CD4-positive, alpha-beta memory T cell (primary cell): ENCODE measurements around the gene MX2. TPM values are rescaled to one million over a fixed set of nuclear protein-coding genes. Genes with fewer than 3 reads are reported as not detected.

Experiments
- CTCF ChIA-PET: fragments of 350-600 bp; sonication (Branson Sonifier 250); formaldehyde crosslinking; loops from one replicate; lab custom pipeline; 2021; ENCODE audit warnings: inconsistent platforms; ENCODE audit not compliant: partially characterized antibody; lab: Charles Lee
- POLR2A ChIA-PET: fragments of 350-600 bp; sonication (Branson Sonifier 250); formaldehyde crosslinking; loops from one replicate; lab custom pipeline; 2021; ENCODE audit not compliant: partially characterized antibody; lab: Charles Lee
- DNase-seq, 5 donors: peaks; one replicate each; pipeline versions ENCODE4 v3.0.0 to v3.0.0-alpha.2; 2020 to 2022; ENCODE audit warnings: mixed read lengths in 1 of 5
- H3K27ac ChIP-seq: one replicate; pipeline ENCODE4 v1.7.0; 2013; ENCODE audit warnings: low read depth, low read length
- H3K27me3 ChIP-seq: 2 replicates; pipeline ENCODE4 v1.7.0; 2013; ENCODE audit warnings: mild to moderate bottlenecking, low read length, moderate library complexity; ENCODE audit not compliant: insufficient read depth
- H3K36me3 ChIP-seq: 2 replicates; pipeline ENCODE4 v1.7.0; 2013; ENCODE audit warnings: mild to moderate bottlenecking, low read length, moderate library complexity; ENCODE audit not compliant: insufficient read depth
- H3K4me1 ChIP-seq: 2 replicates; pipeline ENCODE4 v1.7.0; 2013; ENCODE audit warnings: mild to moderate bottlenecking, low read length, moderate library complexity; ENCODE audit not compliant: insufficient read depth
- H3K4me3 ChIP-seq, 2 donors: one replicate each; pipeline ENCODE4 v1.7.0; 2013; ENCODE audit warnings: low read length in 2 of 2, mild to moderate bottlenecking in 1 of 2
- H3K9me3 ChIP-seq, 2 donors: one replicate each; pipeline ENCODE4 v1.7.0; 2013; ENCODE audit warnings: low read length in 2 of 2, control low read depth in 1 of 2; ENCODE audit not compliant: control insufficient read depth in 1 of 2
- H3K27ac Mint-ChIP-seq, 7 donors: one replicate each; pipeline ENCODE4 v1.8.0; 2020 to 2021; ENCODE audit warnings: mixed read lengths in 7 of 7, mild to moderate bottlenecking in 6 of 7, inconsistent platforms in 3 of 7, moderate library complexity in 3 of 7
- H3K27me3 Mint-ChIP-seq, 2 donors: one replicate each; pipeline ENCODE4 v1.8.0; 2020 to 2021; ENCODE audit warnings: mixed read lengths in 2 of 2
- H3K36me3 Mint-ChIP-seq, 2 donors: one replicate each; pipeline ENCODE4 v1.8.0; 2020 to 2021; ENCODE audit warnings: mixed read lengths in 2 of 2, inconsistent platforms in 1 of 2, mild to moderate bottlenecking in 1 of 2
- H3K4me1 Mint-ChIP-seq, 4 donors: one replicate each; pipeline ENCODE4 v1.8.0; 2020 to 2021; ENCODE audit warnings: mixed read lengths in 4 of 4, mild to moderate bottlenecking in 1 of 4
- H3K4me3 Mint-ChIP-seq, 8 donors: one replicate each; pipeline ENCODE4 v1.8.0; 2020 to 2021; ENCODE audit warnings: mixed read lengths in 8 of 8, mild to moderate bottlenecking in 7 of 8, moderate library complexity in 6 of 8, inconsistent platforms in 3 of 8
- H3K9me3 Mint-ChIP-seq, 8 donors: one replicate each; pipeline ENCODE4 v1.8.0; 2020 to 2021; ENCODE audit warnings: mixed read lengths in 8 of 8, mild to moderate bottlenecking in 5 of 8, inconsistent platforms in 3 of 8, moderate library complexity in 1 of 8
- intact Hi-C: fragments of 100-400 bp; cut with micrococcal nuclease; formaldehyde crosslinking; loops from one replicate; pipeline ENCODE4 v1.15.1; 2023
- polyA plus RNA-seq, 2 donors: library from polyadenylated mRNA; unstranded; fragments of 300-500 nt; fragmentation: Illumina TruSeq; gene quantifications; one replicate each; pipeline ENCODE4 v1.2.3, GENCODE V29; 2021
- total RNA-seq, 2 experiments: library from RNA; stranded (reverse); gene quantifications; one replicate each; pipeline ENCODE4 v1.2.3, GENCODE V29; 2021

Gene MX2
- total and polyA plus RNA-seq, 4 experiments from 2014 or later: 29.6 to 107 (median 72.8) TPM

- Histone ChIP-seq H3K4me1 (no peaks in the 10 kb centered on the region), H3K36me3 (peaks cover 33% of the 10 kb centered on the region), H3K27ac (no peak overlapping the region), H3K4me3 (no peak overlapping the region), H3K27me3 (no peaks in the 10 kb centered on the region), H3K9me3 (no peaks in the 10 kb centered on the region)
- ChIA-PET CTCF (no interaction called here), POLR2A (no interaction called here)
- Mint-ChIP-seq H3K36me3 (peaks cover 49 to 66% of the 10 kb centered on the region in 2 donors), H3K9me3 (no peaks in the 10 kb centered on the region), H3K27ac (peak overlapping the region in 2 of 7 donors; percentile 24 to 57), H3K27me3 (no peaks in the 10 kb centered on the region), H3K4me1 (peaks cover 0 to 5% (median 1%) of the 10 kb centered on the region in 4 donors), H3K4me3 (no peak overlapping the region)
- no peak for DNase-seq
- intact Hi-C loops: no loop called here
These were observed 26.0 kb downstream of the MX2 start for GRCh38 chr21:41387824-41388223.

GRCh38 chr21:41388259-41388658 lies 26.4 kb downstream of the MX2 start:
- Histone ChIP-seq H3K27ac (no peak overlapping the region), H3K4me1 (no peaks in the 10 kb centered on the region), H3K9me3 (no peaks in the 10 kb centered on the region), H3K36me3 (peaks cover 33% of the 10 kb centered on the region), H3K27me3 (no peaks in the 10 kb centered on the region), H3K4me3 (no peak overlapping the region)
- Mint-ChIP-seq H3K36me3 (peaks cover 50 to 67% of the 10 kb centered on the region in 2 donors), H3K9me3 (no peaks in the 10 kb centered on the region), H3K4me1 (peaks cover 0 to 5% (median 1%) of the 10 kb centered on the region in 4 donors), H3K27me3 (no peaks in the 10 kb centered on the region), H3K27ac (peak overlapping the region in 2 of 7 donors; percentile 42 to 47), H3K4me3 (no peak overlapping the region)
- DNase-seq: no peak
- intact Hi-C loops: no loop called here
- CTCF ChIA-PET: no interaction called here
- POLR2A ChIA-PET: no interaction called here

- Histone ChIP-seq H3K27ac (no peak overlapping the region), H3K36me3 (peaks cover 35% of the 10 kb centered on the region), H3K4me3 (no peak overlapping the region), H3K27me3 (no peaks in the 10 kb centered on the region), H3K9me3 (no peaks in the 10 kb centered on the region), H3K4me1 (no peaks in the 10 kb centered on the region)
- no peaks in the 10 kb centered on the region for H3K27me3 Mint-ChIP-seq
- no peak for DNase-seq
- H3K4me3 Mint-ChIP-seq: no peak overlapping the region
- H3K4me1 Mint-ChIP-seq: peaks cover 0 to 5% (median 2%) of the 10 kb centered on the region in 4 donors
- H3K36me3 Mint-ChIP-seq: peaks cover 68 to 72% of the 10 kb centered on the region in 2 donors
- intact Hi-C loops: no loop called here
- H3K27ac Mint-ChIP-seq: peak overlapping the region in 1 of 7 donors; percentile 23
- CTCF ChIA-PET: no interaction called here
- no peaks in the 10 kb centered on the region for H3K9me3 Mint-ChIP-seq
- POLR2A ChIA-PET: no interaction called here
These were observed 28.3 kb downstream of the MX2 start for GRCh38 chr21:41390043-41390639.

GRCh38 chr21:41393876-41394465 lies 32.1 kb downstream of the MX2 start:
- Mint-ChIP-seq H3K9me3 (no peaks in the 10 kb centered on the region), H3K27ac (peak overlapping the region in 3 of 7 donors; percentile 52 to 81 (median 59)), H3K27me3 (no peaks in the 10 kb centered on the region), H3K4me1 (peaks cover 0 to 1% (median 0%) of the 10 kb centered on the region in 4 donors), H3K4me3 (no peak overlapping the region), H3K36me3 (peaks cover 70 to 75% of the 10 kb centered on the region in 2 donors)
- intact Hi-C loops: no loop called here
- Histone ChIP-seq H3K27ac (no peak overlapping the region), H3K4me3 (no peak overlapping the region), H3K9me3 (no peaks in the 10 kb centered on the region), H3K36me3 (peaks cover 46% of the 10 kb centered on the region), H3K4me1 (no peaks in the 10 kb centered on the region), H3K27me3 (no peaks in the 10 kb centered on the region)
- ChIA-PET CTCF (interaction anchor here (1.2 kb wide), 1 partner anchor 111 kb away, joined by 4 read pairs; no protein-coding TSS in a partner anchor), POLR2A (no interaction called here)
- DNase-seq: no peak

GRCh38 chr21:41396558-41397075 lies 34.8 kb downstream of the MX2 start:
- Histone ChIP-seq H3K27ac (no peak overlapping the region), H3K4me3 (no peak overlapping the region), H3K9me3 (no peaks in the 10 kb centered on the region), H3K36me3 (peaks cover 55% of the 10 kb centered on the region), H3K27me3 (no peaks in the 10 kb centered on the region), H3K4me1 (no peaks in the 10 kb centered on the region)
- Mint-ChIP-seq H3K4me1 (peaks cover 0 to 1% (median 0%) of the 10 kb centered on the region in 4 donors), H3K27me3 (no peaks in the 10 kb centered on the region), H3K4me3 (no peak overlapping the region), H3K27ac (peak overlapping the region in 3 of 7 donors; percentile 11 to 77 (median 32)), H3K9me3 (no peaks in the 10 kb centered on the region), H3K36me3 (peaks cover 87 to 88% of the 10 kb centered on the region in 2 donors)
- intact Hi-C loops: no loop called here
- POLR2A ChIA-PET: no interaction called here
- CTCF ChIA-PET: no interaction called here
- no peak for DNase-seq

GRCh38 chr21:41397471-41397891 lies 35.7 kb downstream of the MX2 start:
- Mint-ChIP-seq H3K4me1 (peaks cover 0 to 1% (median 0%) of the 10 kb centered on the region in 4 donors), H3K9me3 (no peaks in the 10 kb centered on the region), H3K4me3 (no peak overlapping the region), H3K27ac (peak overlapping the region in 1 of 7 donors; percentile 42), H3K27me3 (no peaks in the 10 kb centered on the region), H3K36me3 (peaks cover 87 to 89% of the 10 kb centered on the region in 2 donors)
- Histone ChIP-seq H3K9me3 (no peaks in the 10 kb centered on the region), H3K4me3 (no peak overlapping the region), H3K36me3 (peaks cover 63% of the 10 kb centered on the region), H3K27me3 (no peaks in the 10 kb centered on the region), H3K27ac (no peak overlapping the region), H3K4me1 (no peaks in the 10 kb centered on the region)
- ChIA-PET CTCF (no interaction called here), POLR2A (no interaction called here)
- no peak for DNase-seq
- intact Hi-C loops: no loop called here

- H3K4me3 ChIP-seq: no peak overlapping the region
- ChIA-PET CTCF (no interaction called here), POLR2A (no interaction called here)
- peaks cover 91 to 94% of the 10 kb centered on the region in 2 donors for H3K36me3 Mint-ChIP-seq
- H3K27ac Mint-ChIP-seq: peak overlapping the region in 1 of 7 donors; percentile 8
- peaks cover 0 to 1% (median 0%) of the 10 kb centered on the region in 4 donors for H3K4me1 Mint-ChIP-seq
- H3K27me3 Mint-ChIP-seq: no peaks in the 10 kb centered on the region
- peaks cover 69% of the 10 kb centered on the region for H3K36me3 ChIP-seq
- no peak for DNase-seq
- no peaks in the 10 kb centered on the region for H3K27me3 ChIP-seq
- H3K9me3 Mint-ChIP-seq: no peaks in the 10 kb centered on the region
- intact Hi-C loops: no loop called here
- no peak overlapping the region for H3K27ac ChIP-seq
- no peaks in the 10 kb centered on the region for H3K4me1 ChIP-seq
- no peak overlapping the region for H3K4me3 Mint-ChIP-seq
- H3K9me3 ChIP-seq: no peaks in the 10 kb centered on the region
These were observed 36.4 kb downstream of the MX2 start for GRCh38 chr21:41398251-41398650.
